Right lobe of liver (tissue), 6 donors: ENCODE results near the gene POLR1D. TPM values are rescaled to one million over a fixed set of nuclear protein-coding genes. Genes with fewer than 3 reads are reported as not detected.

Experiments
- ATAC-seq, 4 donors: fragments of 200-7000 bp; cut with Tn5 transposase; one replicate each; pipeline ENCODE4 v1.9.1; 2020; ENCODE audit warnings: mild to moderate bottlenecking in 4 of 4, moderate library complexity in 4 of 4
- DNase-seq, 3 donors: peaks; one replicate each; pipeline ENCODE4 v3.0.0-alpha.2; 2020
- H3K27ac ChIP-seq, 3 donors: fragments of 200-600 bp; one replicate each; pipeline ENCODE4 v1.8.0; 2022
- H3K27me3 ChIP-seq, 2 donors: fragments of 200-600 bp; one replicate each; pipeline ENCODE4 v1.8.0; 2022
- H3K36me3 ChIP-seq, 4 donors: fragments of 200-600 bp; sonication (generic) in 1 of 4; one replicate each; pipeline versions ENCODE4 v1.5.1 to v1.8.0; 2017 to 2022; ENCODE audit warnings: control low read depth in 1 of 4
- H3K4me1 ChIP-seq, 4 donors: fragments of 200-600 bp; sonication (generic) in 1 of 4; one replicate each; pipeline versions ENCODE4 v1.5.1 to v1.8.0; 2017 to 2022; ENCODE audit warnings: control low read depth in 1 of 4
- H3K4me3 ChIP-seq, 3 donors: fragments of 200-600 bp; one replicate each; pipeline ENCODE4 v1.8.0; 2022
- H3K9me3 ChIP-seq, 4 donors: fragments of 200-600 bp; sonication (generic) in 1 of 4; one replicate each; pipeline versions ENCODE4 v1.5.1 to v1.8.0; 2017 to 2022; ENCODE audit warnings: control low read depth in 1 of 4
- POLR2A ChIP-seq: fragments of 450-650 bp; IDR thresholded peaks from one replicate; pipeline ENCODE4 v1.6.1; 2017; ENCODE audit warnings: antibody characterized with exemption, mild to moderate bottlenecking
- WGBS: methylation state at CpG from one replicate; pipeline ENCODE4 v1.1.6; 2018; ENCODE audit warnings: low coverage, low lambda C conversion rate; ENCODE audit not compliant: insufficient coverage; ENCODE audit errors: missing lambda C conversion rate; 5-methylcytosine and 5-hydroxymethylcytosine counted together
- intact Hi-C, 2 donors: fragments of 100-400 bp; cut with DNase I; formaldehyde crosslinking; loops; one replicate each; pipeline versions ENCODE4 v1.11.2 to v1.14.1; 2022
- total RNA-seq, 6 experiments: library from RNA; depleted of rRNA in 2 of 6; stranded (reverse); fragments of >200 nt in 2 of 6; fragmentation: NEBNext Ultra II Directional in 3 of 6; extraction: Animal tissue kit (Norgen Biotek cat#: 25700) in 3 of 6; gene quantifications; one replicate each; pipeline versions ENCODE4 v1.1.0 to v1.2.4, GENCODE V29; 2016 to 2023
- TF ChIP-seq, protein P1 (sequence below), 4 donors: fragments of 200-600 bp in 3 of 4; fragments of 450-650 bp in 1 of 4; IDR thresholded peaks; one replicate each; pipeline versions ENCODE4 v1.5.1 to v1.8.0; 2016 to 2022; ENCODE audit warnings: antibody characterized with exemption in 4 of 4, mild to moderate bottlenecking in 2 of 4
- donor health status: DM: no; HTN: yes; CAD: no.
- donor health status: DM: no; HTN: no; CAD: no.
- donor health status: DM: no; HTN: no; CAD: no.
- donor health status: DM: no; HTN: yes; CAD: no.
- donor health status: DM: no; HTN: yes; CAD: no.

The POLR1D gene
- total RNA-seq, 6 experiments from 2014 or later = 34.9 to 56.2 (median 46.6) TPM

DNA sequence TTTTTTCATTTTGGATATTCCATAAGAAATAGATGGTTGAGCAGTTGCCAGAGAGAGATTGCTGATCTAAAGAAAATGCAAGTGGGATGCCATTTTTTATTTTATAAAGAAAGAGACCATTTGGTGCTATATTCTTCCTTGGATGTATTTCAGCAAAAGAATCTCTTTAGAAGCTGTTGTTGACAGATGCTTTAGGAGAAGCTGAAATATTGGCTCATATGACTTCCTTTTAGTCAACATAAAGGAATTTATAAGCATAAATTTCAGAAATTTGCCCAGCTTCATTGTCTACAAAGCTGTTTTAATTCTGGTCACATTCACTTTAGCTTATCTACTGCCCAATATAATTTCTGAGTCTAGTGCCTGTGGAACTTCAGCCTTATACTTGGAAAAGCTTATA lies 36.9 kb downstream of the POLR1D start:
- Histone ChIP-seq H3K4me3 (no peak overlapping the region), H3K9me3 (no peaks in the 10 kb centered on the region), H3K27ac (no peak overlapping the region), H3K36me3 (no peaks in the 10 kb centered on the region), H3K4me1 (peaks cover 0 to 14% (median 5%) of the 10 kb centered on the region in 4 donors), H3K27me3 (no peaks in the 10 kb centered on the region)
- ATAC-seq (no peak), DNase-seq (no peak)
- TF ChIP-seq POLR2A = no peak
- intact Hi-C loops = no loop called here

GRCh38 chr13:27659145-27659865 lies 37.6 kb downstream of the POLR1D start:
- no peak overlapping the region for H3K4me3 ChIP-seq
- no peaks in the 10 kb centered on the region for H3K36me3 ChIP-seq
- H3K27me3 ChIP-seq = no peaks in the 10 kb centered on the region
- intact Hi-C loops = no loop called here
- no peak for DNase-seq
- TF ChIP-seq, protein P1, sequence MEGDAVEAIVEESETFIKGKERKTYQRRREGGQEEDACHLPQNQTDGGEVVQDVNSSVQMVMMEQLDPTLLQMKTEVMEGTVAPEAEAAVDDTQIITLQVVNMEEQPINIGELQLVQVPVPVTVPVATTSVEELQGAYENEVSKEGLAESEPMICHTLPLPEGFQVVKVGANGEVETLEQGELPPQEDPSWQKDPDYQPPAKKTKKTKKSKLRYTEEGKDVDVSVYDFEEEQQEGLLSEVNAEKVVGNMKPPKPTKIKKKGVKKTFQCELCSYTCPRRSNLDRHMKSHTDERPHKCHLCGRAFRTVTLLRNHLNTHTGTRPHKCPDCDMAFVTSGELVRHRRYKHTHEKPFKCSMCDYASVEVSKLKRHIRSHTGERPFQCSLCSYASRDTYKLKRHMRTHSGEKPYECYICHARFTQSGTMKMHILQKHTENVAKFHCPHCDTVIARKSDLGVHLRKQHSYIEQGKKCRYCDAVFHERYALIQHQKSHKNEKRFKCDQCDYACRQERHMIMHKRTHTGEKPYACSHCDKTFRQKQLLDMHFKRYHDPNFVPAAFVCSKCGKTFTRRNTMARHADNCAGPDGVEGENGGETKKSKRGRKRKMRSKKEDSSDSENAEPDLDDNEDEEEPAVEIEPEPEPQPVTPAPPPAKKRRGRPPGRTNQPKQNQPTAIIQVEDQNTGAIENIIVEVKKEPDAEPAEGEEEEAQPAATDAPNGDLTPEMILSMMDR (IDR thresholded peaks at IDR 0.05) = no peak
- no peak for TF ChIP-seq POLR2A
- H3K4me1 ChIP-seq = peaks cover 0 to 14% (median 5%) of the 10 kb centered on the region in 4 donors
- ATAC-seq = no peak
- H3K27ac ChIP-seq = no peak overlapping the region
- WGBS = 85% methylated on average over 7 of the region's 7 CpGs
- no peaks in the 10 kb centered on the region for H3K9me3 ChIP-seq

DNA sequence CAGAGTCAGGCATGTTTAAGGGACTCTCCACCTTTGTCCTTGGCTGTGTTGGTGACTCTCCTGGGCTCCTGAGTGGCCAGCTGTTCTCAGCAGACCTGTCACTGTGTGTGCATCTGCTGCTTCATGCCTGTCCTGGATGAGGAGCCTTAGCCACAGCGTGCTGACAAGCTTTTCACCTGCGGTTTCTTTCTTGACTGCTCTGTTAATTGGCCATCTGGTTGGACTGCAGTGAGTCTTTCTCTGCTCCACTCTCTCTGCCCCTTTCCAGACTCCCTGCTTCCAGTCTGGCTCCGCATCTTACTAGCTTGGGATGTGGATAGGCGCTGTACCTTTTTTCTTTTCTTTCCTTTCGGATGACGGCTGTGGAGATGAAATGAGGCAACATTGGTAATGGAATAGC lies 38.8 kb downstream of the POLR1D start:
- 84% methylated on average over 6 of the region's 6 CpGs for WGBS
- no peak overlapping the region for H3K4me3 ChIP-seq
- intact Hi-C loops = no loop called here
- H3K27ac ChIP-seq = no peak overlapping the region
- H3K27me3 ChIP-seq = no peaks in the 10 kb centered on the region
- H3K9me3 ChIP-seq = no peaks in the 10 kb centered on the region
- H3K4me1 ChIP-seq = peaks cover 0 to 14% (median 5%) of the 10 kb centered on the region in 4 donors
- DNase-seq (no peak), ATAC-seq (no peak)
- TF ChIP-seq, protein P1 (IDR thresholded peaks at IDR 0.05) = no peak
- TF ChIP-seq POLR2A = no peak
- H3K36me3 ChIP-seq = no peaks in the 10 kb centered on the region

DNA sequence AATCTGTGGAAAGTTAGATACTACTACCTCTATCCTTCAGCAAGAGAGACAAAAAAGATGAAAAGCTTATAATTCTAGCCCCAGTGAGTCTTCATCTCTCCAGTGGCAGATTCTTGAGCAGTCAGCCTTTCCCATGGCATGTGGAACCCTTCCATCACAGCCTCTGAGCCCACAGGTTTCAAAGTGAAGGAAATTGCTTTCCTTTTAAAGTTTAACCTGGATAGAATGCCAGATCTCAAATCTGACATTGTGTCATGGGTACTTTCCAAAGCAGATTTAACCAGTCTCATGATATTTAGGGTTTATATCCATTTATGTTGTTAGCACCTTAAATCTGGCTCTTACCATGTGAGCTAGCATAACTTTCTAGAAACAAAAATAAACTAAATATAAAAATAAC lies 39.3 kb downstream of the POLR1D start:
- Histone ChIP-seq H3K4me3 (no peak overlapping the region), H3K9me3 (no peaks in the 10 kb centered on the region), H3K27me3 (no peaks in the 10 kb centered on the region), H3K4me1 (peaks cover 0 to 14% (median 5%) of the 10 kb centered on the region in 4 donors), H3K27ac (no peak overlapping the region), H3K36me3 (peaks cover 0 to 5% (median 0%) of the 10 kb centered on the region in 4 donors)
- intact Hi-C loops = no loop called here
- DNase-seq (no peak), ATAC-seq (peak in 2 of 4 donors; percentile 21 to 66)
- no peak for TF ChIP-seq POLR2A
- TF ChIP-seq, protein P1 (IDR thresholded peaks at IDR 0.05) = no peak

DNA sequence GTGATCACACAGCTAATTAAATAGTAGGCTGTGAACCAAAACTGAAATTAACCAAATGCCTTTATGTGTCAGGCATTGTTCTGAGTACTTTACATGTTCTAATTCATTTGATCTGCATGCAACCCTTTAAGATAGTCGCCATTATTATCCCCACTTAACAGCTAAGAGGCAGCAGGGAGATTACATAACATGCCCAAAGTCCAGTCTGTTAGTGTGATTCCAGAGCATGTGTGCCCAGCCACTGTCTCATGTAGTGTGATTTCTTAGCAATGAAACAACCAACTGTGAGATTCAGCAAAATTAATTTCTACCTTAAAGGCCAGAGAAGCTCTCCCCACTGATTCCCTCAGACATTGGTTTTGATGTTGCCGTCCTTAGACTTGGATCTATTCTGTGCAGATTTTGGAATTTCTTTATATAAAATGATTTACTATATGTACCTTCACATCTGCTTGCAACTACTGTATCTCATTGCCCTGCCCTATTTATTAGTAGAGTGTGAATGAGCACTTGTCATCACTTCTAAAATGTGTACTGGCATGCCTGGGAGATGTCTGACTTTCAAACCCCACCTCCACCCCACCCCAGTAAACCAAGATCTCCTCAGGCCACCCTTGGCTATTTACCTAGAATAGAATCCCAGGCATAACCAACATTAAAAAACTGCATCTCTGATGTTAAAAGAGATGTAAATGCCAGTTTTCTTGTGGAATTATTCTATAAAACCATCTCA lies 41.2 kb downstream of the POLR1D start:
- no peaks in the 10 kb centered on the region for H3K27me3 ChIP-seq
- TF ChIP-seq, protein P1 (IDR thresholded peaks at IDR 0.05) = no peak
- no peak for TF ChIP-seq POLR2A
- 30% methylated on average over 2 of the region's 2 CpGs for WGBS

More for the DNA sequence above, 41.2 kb downstream of the POLR1D start:
- Histone ChIP-seq H3K9me3 (no peaks in the 10 kb centered on the region), H3K36me3 (peaks cover 0 to 12% (median 0%) of the 10 kb centered on the region in 4 donors), H3K27ac (no peak overlapping the region), H3K4me1 (peaks cover 0 to 10% (median 5%) of the 10 kb centered on the region in 4 donors), H3K4me3 (no peak overlapping the region)
- DNase-seq (no peak), ATAC-seq (peak; percentile 78 to 90 (median 86))
- intact Hi-C loops = no loop called here
